ENCODE measurements around the gene C1orf141. TPM values are rescaled to one million over a fixed set of nuclear protein-coding genes. Genes with fewer than 3 reads are reported as not detected.

Gene C1orf141
- total and polyA plus RNA-seq, 2 donors (not counting 3 experiments of a cell fraction or from before 2014, with no cell fraction given) = not detected

- H3K4me2 ChIP-seq (ENCODE audit: insufficient read depth, low read length) = no peak overlapping the region
- dilution Hi-C loops (cut with MboI; ENCODE audit: extremely low pct_ligation_motif_present, low sequenced_read_pairs) = no loop called here
- no peaks in the 10 kb centered on the region for H3K79me2 ChIP-seq (ENCODE audit: control insufficient read depth, insufficient read depth, low read length)
- H3K27ac ChIP-seq (ENCODE audit: insufficient read depth, low read depth, low read length) = no peak overlapping the region
- peak; percentile 57 for FAIRE-seq
- intact Hi-C loops (cut with micrococcal nuclease) = no loop called here
- H3K4me3 ChIP-seq (replicated peaks in 1 of 3; ENCODE audit: insufficient read depth in 1 of 3, low read depth in 1 of 3, low read length in 3 of 3) = no peak overlapping the region
- H3K27me3 ChIP-seq (ENCODE audit: control insufficient read depth in 2 of 2, insufficient read depth in 2 of 2, low read length in 2 of 2) = peaks cover 0 to 2% of the 10 kb centered on the region in 2 experiments
- BruUV-seq (replicated peaks) = no TSS peak
- TF ChIP-seq FOS (IDR thresholded peaks at IDR 0.05; ENCODE audit: borderline replicate concordance, insufficient read depth, low read length) (peak; percentile 17), POLR2A (IDR thresholded peaks at IDR 0.05; ENCODE audit: low read depth, low read length) (no peak), GATA2 (IDR thresholded peaks at IDR 0.05; ENCODE audit: insufficient read depth, insufficient read length, low read depth, low read length) (peak; percentile 17)
- H3K4me1 ChIP-seq (ENCODE audit: control insufficient read depth, extremely low read depth, insufficient read depth, low read length) = no peaks in the 10 kb centered on the region
- no peaks in the 10 kb centered on the region for H3K9me1 ChIP-seq (replicated peaks; ENCODE audit: control insufficient read depth, extremely low read depth, insufficient read depth, low read length)
- no peaks in the 10 kb centered on the region for H3K36me3 ChIP-seq (ENCODE audit: control insufficient read depth in 2 of 2, extremely low read depth in 1 of 2, insufficient read depth in 2 of 2, low read length in 2 of 2)
- H3K9ac ChIP-seq (replicated peaks; ENCODE audit: extremely low read depth, insufficient read depth, low read length) = no peak overlapping the region
- H2AFZ ChIP-seq (ENCODE audit: low read depth, low read length) = no peak overlapping the region
- H3K9me3 ChIP-seq (replicated peaks; ENCODE audit: control insufficient read depth, insufficient read depth, low read length) = no peaks in the 10 kb centered on the region
- POLR2A ChIA-PET = no interaction called here
- no peaks in the 10 kb centered on the region for H4K20me1 ChIP-seq (replicated peaks; ENCODE audit: control insufficient read depth, extremely low read depth, insufficient read depth, low read length)
- CTCF ChIA-PET = interaction anchor here (1.5 to 2.8 kb wide), 3 partner anchors 14 to 167 kb away, joined by 5 to 11 read pairs (median 8); no protein-coding TSS in a partner anchor
- DNase-seq (ENCODE audit: low read depth, low spot score) = peak; percentile 11
These were observed 28.2 kb upstream of the C1orf141 start for GRCh38 chr1:67162954-67163353.

DNA sequence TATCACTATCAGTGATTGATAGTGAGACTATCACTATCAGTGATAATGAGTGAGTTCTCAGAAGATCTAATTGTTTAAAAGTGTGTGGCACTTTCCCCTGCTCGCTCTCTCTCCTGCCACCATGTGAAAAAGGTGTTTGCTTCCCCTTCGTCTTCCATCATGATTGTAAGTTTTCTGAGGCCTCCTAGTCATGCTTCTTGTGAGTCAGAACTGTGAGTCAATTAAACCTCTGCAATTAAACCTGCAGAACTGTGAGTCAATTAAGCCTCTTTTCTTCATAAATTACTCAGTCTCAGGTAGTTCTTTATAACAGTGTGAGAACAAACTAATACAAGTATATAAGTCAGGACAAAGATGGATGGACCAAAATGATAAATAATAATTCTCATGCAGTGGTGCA is 24.5 kb upstream of the C1orf141 start:
- no peak overlapping the region for H3K4me2 ChIP-seq (ENCODE audit: insufficient read depth, low read length)
- H2AFZ ChIP-seq (ENCODE audit: low read depth, low read length) = no peak overlapping the region
- H3K4me1 ChIP-seq (ENCODE audit: control insufficient read depth, extremely low read depth, insufficient read depth, low read length) = no peaks in the 10 kb centered on the region
- no peak for FAIRE-seq
- no peaks in the 10 kb centered on the region for H3K36me3 ChIP-seq (ENCODE audit: control insufficient read depth in 2 of 2, extremely low read depth in 1 of 2, insufficient read depth in 2 of 2, low read length in 2 of 2)
- peaks cover 0 to 1% of the 10 kb centered on the region in 2 experiments for H3K27me3 ChIP-seq (ENCODE audit: control insufficient read depth in 2 of 2, insufficient read depth in 2 of 2, low read length in 2 of 2)
- CTCF ChIA-PET = no interaction called here
- no peak overlapping the region for H3K27ac ChIP-seq (ENCODE audit: insufficient read depth, low read depth, low read length)
- BruUV-seq (replicated peaks) = no TSS peak
- H3K9me1 ChIP-seq (replicated peaks; ENCODE audit: control insufficient read depth, extremely low read depth, insufficient read depth, low read length) = no peaks in the 10 kb centered on the region
- no peaks in the 10 kb centered on the region for H3K9me3 ChIP-seq (replicated peaks; ENCODE audit: control insufficient read depth, insufficient read depth, low read length)
- no peak overlapping the region for H3K9ac ChIP-seq (replicated peaks; ENCODE audit: extremely low read depth, insufficient read depth, low read length)
- no peak for TF ChIP-seq POLR2A (IDR thresholded peaks at IDR 0.05; ENCODE audit: low read depth, low read length)
- no peak for TF ChIP-seq GATA2 (IDR thresholded peaks at IDR 0.05; ENCODE audit: insufficient read depth, insufficient read length, low read depth, low read length)
- no peak for TF ChIP-seq CTCF (IDR thresholded peaks at IDR 0.05; ENCODE audit: extremely low read depth in 1 of 2, insufficient read depth in 1 of 2, low read depth in 1 of 2, low read length in 2 of 2)
- TF ChIP-seq EZH2 (IDR thresholded peaks at IDR 0.05; ENCODE audit: borderline replicate concordance, low read depth, low read length, severe bottlenecking) = no peak
- no peak for TF ChIP-seq JUN (IDR thresholded peaks at IDR 0.05; ENCODE audit: borderline replicate concordance, insufficient read depth, insufficient read length, low read depth)
- no peak for TF ChIP-seq FOS (IDR thresholded peaks at IDR 0.05; ENCODE audit: borderline replicate concordance, insufficient read depth, low read length)
- no peak for DNase-seq (ENCODE audit: low read depth, low spot score)
- H3K4me3 ChIP-seq (replicated peaks in 1 of 3; ENCODE audit: insufficient read depth in 1 of 3, low read depth in 1 of 3, low read length in 3 of 3) = no peak overlapping the region
- H4K20me1 ChIP-seq (replicated peaks; ENCODE audit: control insufficient read depth, extremely low read depth, insufficient read depth, low read length) = no peaks in the 10 kb centered on the region
- H3K79me2 ChIP-seq (ENCODE audit: control insufficient read depth, insufficient read depth, low read length) = no peaks in the 10 kb centered on the region
- dilution Hi-C loops (cut with MboI; ENCODE audit: extremely low pct_ligation_motif_present, low sequenced_read_pairs) = no loop called here
- POLR2A ChIA-PET = no interaction called here
- intact Hi-C loops (cut with micrococcal nuclease) = no loop called here

Measured in endothelial cell of umbilical vein (primary cell).